GM21723 (cell line): ENCODE data around the gene AFG3L2.

ENCODE experiments used
- ATAC-seq: cut with Tn5 transposase; IDR thresholded peaks from one replicate; pipeline ENCODE4 v1.9.1; 2021; ENCODE audit warnings: mild to moderate bottlenecking, moderate library complexity; ENCODE audit not compliant: unreplicated experiment

Gene AFG3L2

GRCh38 chr18:12282442-12283039, 94.5 kb downstream of the AFG3L2 start:
- no peak for ATAC-seq

- no peak for ATAC-seq
Observed at GRCh38 chr18:12281861-12282260, 95.2 kb downstream of the AFG3L2 start.

GRCh38 chr18:12279781-12280531, 97.1 kb downstream of the AFG3L2 start:
- no peak for ATAC-seq
